ACC112 (cell line): ENCODE results near the gene WDR35.

ENCODE experiments used
- H2AFZ ChIP-seq: fragments of 200-600 bp; sonication (generic); one replicate; pipeline ENCODE4 v1.6.0; 2017; ENCODE audit warnings: antibody characterized with exemption, low read length; ENCODE audit not compliant: unreplicated experiment
- H3K27ac ChIP-seq: fragments of 200-600 bp; sonication (generic); 2 replicates; pipeline ENCODE4 v1.5.1; 2014; ENCODE audit warnings: low read depth, mild to moderate bottlenecking, antibody characterized with exemption, low read length, moderate library complexity
- H3K27me3 ChIP-seq: fragments of 200-600 bp; sonication (generic); 2 replicates; pipeline ENCODE4 v1.6.1; 2014; ENCODE audit warnings: mild to moderate bottlenecking, antibody characterized with exemption, low read length, moderate library complexity, mixed read lengths; ENCODE audit not compliant: insufficient read depth
- H3K36me3 ChIP-seq: fragments of 200-600 bp; sonication (generic); 2 replicates; pipeline ENCODE4 v1.6.1; 2016; ENCODE audit warnings: mild to moderate bottlenecking, antibody characterized with exemption, low read length, moderate library complexity, mixed read lengths; ENCODE audit not compliant: insufficient read depth
- H3K4me1 ChIP-seq: fragments of 200-600 bp; sonication (generic); one replicate; pipeline ENCODE4 v1.6.1; 2016; ENCODE audit warnings: low read length, mixed read lengths; ENCODE audit not compliant: insufficient read depth, unreplicated experiment, control insufficient read depth
- H3K4me3 ChIP-seq: fragments of 200-600 bp; sonication (generic); 2 replicates; pipeline ENCODE4 v1.5.1; 2014; ENCODE audit warnings: mild to moderate bottlenecking, low read depth, low read length
- H3K79me2 ChIP-seq: fragments of 200-600 bp; sonication (generic); one replicate; pipeline ENCODE4 v1.6.0; 2016; ENCODE audit warnings: low read length; ENCODE audit not compliant: control insufficient read depth, unreplicated experiment, insufficient read depth

Gene WDR35

GRCh38 chr2:19911808-19912509 is 77.9 kb downstream of the WDR35 start:
- no peaks in the 10 kb centered on the region for H3K27me3 ChIP-seq
- H3K36me3 ChIP-seq: no peaks in the 10 kb centered on the region
- no peaks in the 10 kb centered on the region for H3K79me2 ChIP-seq
- no peak overlapping the region for H3K4me3 ChIP-seq
- no peak overlapping the region for H2AFZ ChIP-seq
- H3K27ac ChIP-seq: peak overlapping the region; percentile 59
- H3K4me1 ChIP-seq: peaks cover 20% of the 10 kb centered on the region

GRCh38 chr2:19902216-19902740 is 87.6 kb downstream of the WDR35 start:
- Histone ChIP-seq H3K27me3 (no peaks in the 10 kb centered on the region), H2AFZ (peak overlapping the region; percentile 96), H3K79me2 (peaks cover 41% of the 10 kb centered on the region), H3K4me3 (peak overlapping the region; percentile 91), H3K4me1 (peaks cover 32% of the 10 kb centered on the region), H3K36me3 (no peaks in the 10 kb centered on the region), H3K27ac (peak overlapping the region; percentile 93)

GRCh38 chr2:19901442-19902215 is 88.3 kb downstream of the WDR35 start, which contains the start of gene TTC32:
TSS of gene TTC32 (minus strand) at chr2:19901983. CDS start at chr2:19901854, 129 bp downstream.
- Histone ChIP-seq H3K27ac (peak within 1 kb of the TSS; percentile 93), H3K79me2 (peaks cover 44% of the 10 kb centered on the region), H3K4me3 (peak within 1 kb of the TSS; percentile 91), H3K36me3 (no peaks in the 10 kb centered on the region), H3K4me1 (peaks cover 32% of the 10 kb centered on the region), H2AFZ (peak within 1 kb of the TSS; percentile 96), H3K27me3 (no peaks in the 10 kb centered on the region)

GRCh38 chr2:19900931-19901441 is 88.9 kb downstream of the WDR35 start:
- Histone ChIP-seq H3K79me2 (peaks cover 48% of the 10 kb centered on the region), H2AFZ (peak overlapping the region; percentile 96), H3K4me3 (peak overlapping the region; percentile 91), H3K4me1 (peaks cover 37% of the 10 kb centered on the region), H3K27me3 (no peaks in the 10 kb centered on the region), H3K36me3 (no peaks in the 10 kb centered on the region), H3K27ac (peak overlapping the region; percentile 93)

DNA sequence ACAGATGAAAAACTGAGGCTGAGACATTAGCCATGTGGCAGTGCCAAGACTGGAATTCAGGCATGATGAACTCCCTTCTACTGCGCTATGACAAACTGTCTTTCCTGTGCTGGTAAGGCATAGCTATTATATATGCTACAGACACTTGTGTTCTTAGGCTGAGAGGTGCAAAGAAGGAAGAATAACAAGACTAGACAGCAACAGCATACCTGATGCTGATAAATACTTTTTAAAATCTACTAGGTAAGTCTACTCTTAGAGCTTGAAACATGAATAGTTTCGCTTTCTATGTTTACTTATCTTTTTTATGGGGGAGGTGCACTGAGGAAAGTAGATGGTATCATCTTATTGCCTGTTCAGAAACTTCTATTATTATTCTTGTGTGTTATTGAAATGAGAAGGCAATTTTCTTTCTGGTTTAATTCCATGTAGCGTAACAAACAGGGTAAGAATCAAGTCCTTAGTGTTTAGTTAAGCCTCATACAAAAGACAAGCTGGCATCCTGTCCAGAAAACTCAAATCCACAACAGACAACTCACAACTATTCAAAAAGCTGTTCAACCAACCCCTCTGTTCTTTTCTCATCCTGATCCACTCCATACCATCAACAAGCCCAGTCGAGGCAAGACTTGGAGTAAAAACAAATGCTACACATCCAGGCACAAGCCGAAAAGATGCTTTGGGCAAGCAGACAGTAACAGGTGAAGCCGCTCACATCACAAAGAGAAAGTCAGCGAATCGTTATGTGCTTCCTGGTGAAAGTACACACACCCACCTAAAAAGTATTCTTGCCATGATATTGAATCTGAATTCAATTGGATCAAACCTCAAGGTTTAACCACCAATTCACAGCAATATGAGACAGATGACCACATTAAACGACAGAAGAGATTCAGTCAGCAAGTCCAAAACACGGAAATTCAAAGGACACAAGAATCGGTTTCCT is 89.6 kb downstream of the WDR35 start:
- Histone ChIP-seq H3K36me3 (no peaks in the 10 kb centered on the region), H3K79me2 (peaks cover 55% of the 10 kb centered on the region), H3K4me3 (peak overlapping the region; percentile 91), H2AFZ (peak overlapping the region; percentile 96), H3K4me1 (peaks cover 44% of the 10 kb centered on the region), H3K27ac (peak overlapping the region; percentile 93), H3K27me3 (no peaks in the 10 kb centered on the region)

DNA sequence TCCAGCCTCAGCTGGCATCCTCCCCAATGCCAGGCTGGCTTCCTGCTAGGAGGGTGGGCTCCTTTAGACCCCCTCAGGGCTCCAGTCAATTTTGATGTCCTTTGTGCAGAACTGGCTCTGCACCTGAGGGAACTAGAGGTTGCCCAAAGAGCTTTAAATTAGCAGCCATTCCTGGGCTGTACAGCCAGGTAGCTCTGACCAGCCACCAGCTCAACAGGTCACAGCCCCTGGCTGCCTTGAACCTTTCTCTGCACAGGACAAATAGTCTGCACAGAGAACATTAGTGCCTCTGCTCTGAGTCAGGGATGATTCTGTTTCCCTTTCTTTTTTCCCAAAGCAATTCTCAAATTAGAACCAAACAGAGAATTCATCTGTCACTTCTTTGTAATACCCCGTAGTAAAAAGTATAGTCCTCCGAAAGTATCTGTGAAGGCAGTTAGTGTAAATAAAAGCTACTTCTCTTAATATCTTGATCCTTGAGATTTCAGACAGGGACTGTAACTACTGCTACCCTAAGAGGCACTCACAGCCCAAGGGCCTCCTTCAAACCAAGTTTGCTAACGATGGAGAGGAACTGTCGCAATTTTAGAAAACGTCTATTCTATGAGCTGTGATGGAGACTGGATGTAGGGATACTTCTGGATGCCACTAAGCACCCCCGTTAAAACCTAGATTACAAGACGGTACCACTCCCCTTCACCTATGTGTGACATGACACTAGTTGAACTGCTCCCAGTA is 91.1 kb downstream of the WDR35 start:
- H3K27me3 ChIP-seq: no peaks in the 10 kb centered on the region
- peak overlapping the region; percentile 58 for H3K27ac ChIP-seq
- peaks cover 48% of the 10 kb centered on the region for H3K4me1 ChIP-seq
- H3K36me3 ChIP-seq: no peaks in the 10 kb centered on the region
- no peak overlapping the region for H2AFZ ChIP-seq
- peaks cover 63% of the 10 kb centered on the region for H3K79me2 ChIP-seq
- H3K4me3 ChIP-seq: peak overlapping the region; percentile 68

DNA sequence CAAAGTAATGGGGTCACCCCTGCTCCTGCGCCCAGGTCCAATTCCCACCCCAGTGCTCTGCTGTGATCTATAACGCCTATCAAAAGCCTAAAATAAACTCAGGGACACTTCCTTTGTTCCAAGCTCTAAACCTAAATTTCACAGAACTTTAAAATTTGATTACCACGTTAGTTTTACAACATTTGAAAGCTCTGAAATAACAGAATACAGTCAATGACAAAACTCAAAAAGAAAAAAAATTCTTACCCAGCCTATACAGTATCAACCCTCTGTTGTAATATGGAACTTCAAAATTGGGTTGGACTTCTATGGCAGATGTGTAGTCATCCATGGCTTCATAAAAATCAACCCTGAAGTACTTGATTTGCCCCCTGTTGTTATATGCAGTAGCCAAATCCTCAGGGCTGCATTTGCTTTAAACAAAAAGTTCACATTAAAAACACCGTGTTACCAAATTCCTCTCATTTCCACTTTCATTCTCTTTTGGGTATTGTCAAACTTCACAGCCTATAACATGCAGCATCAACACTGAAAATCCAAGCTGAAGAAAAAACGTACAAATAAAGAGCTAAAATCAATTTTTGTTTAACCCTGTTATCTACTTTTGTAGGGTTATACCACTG is 92.2 kb downstream of the WDR35 start:
- H3K27me3 ChIP-seq: no peaks in the 10 kb centered on the region
- peaks cover 40% of the 10 kb centered on the region for H3K4me1 ChIP-seq
- H3K27ac ChIP-seq: no peak overlapping the region
- H3K36me3 ChIP-seq: no peaks in the 10 kb centered on the region
- no peak overlapping the region for H2AFZ ChIP-seq
- H3K4me3 ChIP-seq: peak overlapping the region; percentile 68
- peaks cover 63% of the 10 kb centered on the region for H3K79me2 ChIP-seq

DNA sequence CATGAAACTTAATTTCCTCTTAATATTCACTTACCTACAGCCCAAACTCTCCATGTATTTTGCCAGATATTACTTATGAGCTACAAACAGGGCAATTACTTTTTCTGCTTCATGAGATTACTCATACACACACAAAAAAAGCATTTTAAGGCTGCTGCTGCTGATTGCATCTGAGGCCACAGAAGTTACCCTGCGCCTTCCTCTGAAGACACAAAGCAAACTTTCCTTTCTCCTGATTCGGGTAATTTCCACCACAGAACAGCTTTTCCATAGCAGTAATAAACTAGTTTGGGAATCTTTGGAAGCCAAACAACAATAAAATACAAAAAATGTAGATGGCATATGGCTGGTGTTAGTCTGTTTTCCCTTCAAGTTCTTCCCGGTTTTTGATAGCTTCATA is 94.4 kb downstream of the WDR35 start:
- Histone ChIP-seq H3K79me2 (peaks cover 52% of the 10 kb centered on the region), H2AFZ (no peak overlapping the region), H3K27me3 (no peaks in the 10 kb centered on the region), H3K4me3 (no peak overlapping the region), H3K4me1 (peaks cover 38% of the 10 kb centered on the region), H3K36me3 (no peaks in the 10 kb centered on the region), H3K27ac (no peak overlapping the region)

DNA sequence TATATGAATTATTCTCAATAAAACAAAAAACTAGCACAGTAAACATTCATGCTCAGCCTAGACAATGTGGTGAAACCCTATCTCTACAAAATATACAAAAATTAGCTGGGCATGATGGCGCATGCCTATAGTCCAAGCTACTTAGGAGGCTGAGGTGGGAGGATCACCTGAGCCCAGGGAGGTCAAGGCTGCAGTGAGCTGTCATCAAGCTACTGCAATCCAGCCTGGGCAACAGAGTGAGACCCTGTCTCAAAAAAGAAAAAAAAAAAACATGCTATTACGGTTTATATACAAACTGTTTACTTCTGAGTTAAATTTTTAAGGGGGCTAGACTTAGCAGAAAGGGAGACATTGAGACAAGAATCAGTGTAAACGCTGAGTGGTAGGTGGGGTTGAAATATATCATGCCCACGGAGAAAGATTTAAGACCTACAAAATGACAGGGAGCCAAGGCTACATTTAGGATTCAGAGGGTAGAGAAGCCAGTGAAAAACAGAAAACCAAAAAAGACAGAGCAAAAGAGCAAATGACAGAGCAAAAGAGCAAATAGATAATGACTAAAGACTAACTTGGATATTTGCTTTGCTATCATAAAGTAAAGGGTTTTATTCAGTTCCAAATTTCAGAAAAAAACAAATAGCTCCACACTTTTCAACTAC is 95.6 kb downstream of the WDR35 start:
- Histone ChIP-seq H2AFZ (no peak overlapping the region), H3K4me3 (no peak overlapping the region), H3K79me2 (peaks cover 42% of the 10 kb centered on the region), H3K36me3 (no peaks in the 10 kb centered on the region), H3K27me3 (no peaks in the 10 kb centered on the region), H3K27ac (no peak overlapping the region), H3K4me1 (peaks cover 34% of the 10 kb centered on the region)
